Dermis blood vessel endothelial cell (primary cell): Measurements from ENCODE around the gene NINJ2. TPM values are rescaled to one million over a fixed set of nuclear protein-coding genes. Genes with fewer than 3 reads are reported as not detected.
"Not testable (repeated sequence)": the region's sequence is repeated elsewhere in the genome, so short reads cannot be mapped to it uniquely, and the experiment has no call there.

Source experiments
- DNase-seq: peaks from one replicate; pipeline ENCODE4 v3.0.0; 2010
- total RNA-seq: library from RNA; depleted of rRNA; stranded (reverse); fragments of >200 nt; gene quantifications from 2 replicates; pipeline ENCODE4 v1.2.3, GENCODE V29; 2014

NINJ2 gene, protein sequence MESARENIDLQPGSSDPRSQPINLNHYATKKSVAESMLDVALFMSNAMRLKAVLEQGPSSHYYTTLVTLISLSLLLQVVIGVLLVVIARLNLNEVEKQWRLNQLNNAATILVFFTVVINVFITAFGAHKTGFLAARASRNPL
- 1.2 and 4.8 TPM in 2 replicates for total RNA-seq

DNA sequence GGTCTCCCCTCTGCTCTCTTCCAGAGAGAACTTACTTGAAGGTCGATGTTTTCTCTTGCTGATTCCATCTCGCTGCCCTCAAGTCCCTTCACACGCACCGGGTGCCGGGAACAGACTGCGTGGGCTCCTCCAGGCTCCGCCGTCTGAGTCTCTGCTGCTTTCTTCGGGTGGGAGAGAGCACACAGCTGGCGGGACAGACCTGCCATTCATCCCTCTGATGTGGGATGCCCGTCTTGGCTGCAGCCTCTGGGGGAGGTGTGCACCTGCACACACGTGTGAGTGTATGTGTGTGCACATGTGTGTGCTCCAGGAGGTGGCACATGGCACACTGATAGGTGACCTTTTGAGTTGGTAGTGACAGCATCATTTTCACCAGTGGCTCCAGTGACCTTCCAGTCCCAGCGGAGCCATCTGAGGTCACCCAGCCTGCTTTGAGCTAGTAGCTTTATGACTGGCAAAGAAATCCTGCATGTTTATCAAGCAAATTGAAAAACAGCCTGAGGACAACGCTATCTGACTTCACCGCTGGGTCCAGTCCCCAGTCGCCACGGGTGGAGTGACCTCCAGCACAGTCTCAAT is at the start of gene NINJ2:
TSS of gene NINJ2 (minus strand) at position 153 of the 579 bp plus-strand sequence. CDS start at position 68, 85 bp downstream.
- DNase-seq, result no peak

DNA sequence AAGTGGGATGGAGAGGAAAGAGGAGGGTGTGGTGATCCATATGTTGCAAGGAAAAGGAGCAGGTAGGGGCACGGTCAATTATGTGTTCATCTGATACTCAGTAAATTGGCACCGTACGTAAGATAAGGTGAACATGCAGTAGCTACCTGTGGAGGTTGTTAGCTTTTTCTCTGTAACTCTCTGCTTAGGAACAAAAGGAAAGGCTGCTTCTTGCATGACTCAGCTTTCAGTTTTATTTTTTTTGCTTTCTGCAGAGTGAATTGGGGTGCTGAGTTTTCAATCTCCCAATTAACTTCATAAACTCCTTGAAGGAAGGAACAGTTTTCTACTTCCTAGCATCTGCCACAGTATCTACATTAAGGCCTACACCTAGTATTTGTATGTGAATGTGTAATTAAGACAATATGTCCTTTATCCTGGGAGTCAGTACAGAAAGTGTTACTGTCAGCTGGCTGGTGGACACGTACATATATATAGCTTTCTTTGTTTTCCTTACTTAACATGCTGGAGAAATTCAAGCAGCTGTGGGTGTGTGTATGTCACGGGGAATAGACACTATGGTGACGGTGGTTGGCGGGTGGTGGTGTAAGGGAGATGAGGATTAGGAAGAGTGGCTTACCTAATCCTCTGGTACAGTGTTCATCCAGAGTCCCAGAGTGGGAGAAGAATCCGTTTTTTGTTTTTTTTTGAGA is 49.1 kb upstream of the NINJ2 start:
- peak; percentile 9 for DNase-seq

DNA sequence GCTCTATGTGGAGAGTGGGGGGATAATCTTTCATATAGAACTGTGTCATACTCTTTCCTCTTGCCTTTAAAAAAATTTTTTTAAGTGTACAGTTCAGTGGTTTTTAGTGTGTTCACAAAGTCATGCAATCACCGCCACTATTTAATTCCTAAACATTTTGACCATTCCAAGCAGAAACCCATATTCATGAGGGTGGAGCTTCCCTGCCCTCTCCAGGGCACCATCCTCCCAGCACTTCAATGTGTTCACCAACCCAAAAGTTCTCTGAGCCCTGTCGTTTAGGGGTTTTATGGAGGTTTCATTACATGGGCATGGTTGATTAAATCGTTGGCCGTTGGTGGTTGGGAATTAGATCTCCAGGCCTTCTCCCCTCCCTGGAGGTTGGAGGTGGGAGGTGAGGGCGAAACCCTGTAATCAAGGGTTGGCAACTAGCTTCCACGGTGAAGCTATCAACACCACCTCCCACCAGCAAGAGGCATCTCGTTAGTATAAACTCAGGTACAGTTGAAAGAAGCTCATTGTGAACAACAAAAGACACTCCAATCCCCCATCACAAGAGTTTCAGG is 46.3 kb upstream of the NINJ2 start:
- no peak for DNase-seq

DNA sequence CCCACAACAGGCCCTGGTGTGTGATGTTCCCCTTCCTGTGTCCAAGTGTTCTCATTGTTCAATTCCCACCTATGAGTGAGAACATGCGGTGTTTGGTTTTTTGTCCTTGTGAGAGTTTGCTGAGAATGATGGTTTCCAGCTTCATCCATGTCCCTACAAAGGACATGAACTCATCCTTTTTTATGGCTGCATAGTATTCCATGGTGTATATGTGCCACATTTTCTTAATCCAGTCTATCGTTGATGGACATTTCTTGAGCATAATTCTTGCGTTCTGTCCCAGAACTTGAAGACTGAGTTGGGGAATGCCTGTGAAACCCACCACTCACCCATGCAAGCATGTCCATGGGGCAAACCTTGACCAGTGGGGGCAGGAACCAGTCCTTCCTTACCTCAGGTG is 44.8 kb upstream of the NINJ2 start:
- DNase-seq, result not testable (repeated sequence)

DNA sequence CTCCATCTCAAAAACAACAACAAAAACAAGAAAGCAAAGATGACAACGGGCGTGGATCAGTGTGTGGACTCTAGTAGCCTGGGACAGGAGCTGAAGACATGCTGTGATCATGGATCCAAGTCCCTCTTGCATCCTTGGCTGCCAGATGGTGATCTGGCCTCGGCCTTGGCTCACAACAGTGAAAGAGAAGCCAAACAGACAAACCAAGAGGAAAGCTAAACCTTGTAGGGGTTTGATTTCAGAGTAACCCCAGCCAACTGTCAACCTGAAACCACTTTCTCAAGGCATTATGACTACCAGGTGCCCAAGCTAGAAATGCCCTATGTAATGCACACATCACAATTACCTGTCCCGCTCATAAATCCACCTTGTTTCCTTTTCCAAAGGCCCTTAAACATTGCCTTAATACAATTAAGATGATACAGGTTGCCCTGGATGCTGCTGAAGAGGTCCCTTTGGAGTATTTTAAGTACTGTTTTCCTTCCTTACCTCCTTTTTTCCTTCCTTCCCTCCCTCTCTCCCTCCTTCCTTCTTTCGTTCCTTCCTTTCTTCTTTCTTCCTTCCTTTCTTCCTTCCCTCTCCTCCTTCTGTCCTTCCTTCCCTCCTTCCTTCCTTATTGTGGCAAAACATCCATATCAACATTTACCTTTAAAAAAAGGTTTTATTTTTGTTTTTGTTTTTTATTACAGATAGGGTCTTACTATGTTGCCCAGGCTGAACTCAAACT is 41.4 kb upstream of the NINJ2 start:
- no peak for DNase-seq

DNA sequence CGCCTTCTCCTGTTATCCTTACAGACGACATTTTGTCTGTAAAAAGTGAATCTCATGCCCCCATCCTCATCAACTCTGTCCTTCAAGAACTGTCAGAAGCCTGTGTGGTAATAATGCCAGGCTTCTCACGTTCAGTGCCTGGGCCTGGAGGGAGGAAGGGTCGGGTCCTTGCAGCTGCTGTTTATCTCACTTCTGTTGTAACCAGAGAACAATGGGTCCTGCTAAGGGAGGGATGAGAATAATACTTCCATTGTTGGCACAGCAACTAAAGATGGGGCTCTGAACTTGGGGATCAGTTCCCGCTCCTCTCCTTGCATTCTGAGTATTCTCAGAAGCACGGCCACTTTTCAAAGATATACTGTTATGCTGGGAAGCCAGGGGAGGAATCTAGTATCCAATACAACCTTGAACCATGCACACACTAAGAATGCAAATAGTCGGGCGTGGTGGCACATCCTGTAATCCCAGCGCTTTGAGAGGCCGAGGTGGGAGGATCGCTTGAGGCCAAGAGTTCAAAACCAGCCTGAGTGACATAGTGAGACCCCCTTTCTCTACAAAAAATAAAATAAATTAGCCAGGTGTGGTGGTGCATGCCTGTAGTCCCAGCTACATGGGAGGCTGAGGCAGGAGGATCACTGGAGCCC is 38.8 kb upstream of the NINJ2 start:
- peak; percentile 44 for DNase-seq

DNA sequence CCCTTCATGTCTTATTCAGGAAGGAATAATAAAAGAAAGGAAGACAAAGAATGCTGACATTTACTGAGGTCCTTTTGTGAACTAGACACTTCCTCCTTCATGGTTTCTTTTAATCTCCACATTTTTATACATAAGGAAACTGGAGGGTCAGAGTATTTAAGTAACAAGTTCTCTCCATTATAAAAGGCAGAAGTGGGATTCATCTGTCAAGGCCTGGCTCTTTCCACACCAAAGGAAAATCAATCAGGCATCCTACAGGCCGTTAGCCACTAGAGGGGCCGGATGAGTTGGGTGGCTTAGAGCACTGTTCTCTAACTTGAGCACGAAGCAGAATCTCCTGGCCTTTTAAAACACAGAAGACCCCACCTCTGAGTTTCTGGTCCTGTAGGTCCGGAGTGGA is 36.8 kb upstream of the NINJ2 start:
- peak; percentile 8 for DNase-seq

DNA sequence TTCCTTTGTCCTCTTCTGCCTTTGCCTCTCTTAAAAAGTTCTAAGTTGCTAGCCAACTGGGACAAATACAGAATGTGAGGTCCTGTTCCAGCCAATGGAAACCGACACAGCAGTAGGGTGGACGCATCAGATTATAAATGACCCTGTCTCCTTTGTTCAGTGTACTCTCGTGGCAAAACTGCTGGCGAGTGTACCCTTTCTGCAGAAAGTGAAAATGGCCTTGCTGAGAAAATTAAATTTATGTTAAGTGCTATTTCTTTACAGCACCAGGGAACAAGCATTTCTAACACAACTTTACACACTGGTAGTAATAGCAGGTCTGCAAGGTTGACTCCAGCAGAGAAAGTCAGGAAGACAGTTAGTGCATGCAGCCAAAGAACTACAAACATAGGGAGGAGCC is 35.0 kb upstream of the NINJ2 start:
- DNase-seq, result not testable (repeated sequence)

DNA sequence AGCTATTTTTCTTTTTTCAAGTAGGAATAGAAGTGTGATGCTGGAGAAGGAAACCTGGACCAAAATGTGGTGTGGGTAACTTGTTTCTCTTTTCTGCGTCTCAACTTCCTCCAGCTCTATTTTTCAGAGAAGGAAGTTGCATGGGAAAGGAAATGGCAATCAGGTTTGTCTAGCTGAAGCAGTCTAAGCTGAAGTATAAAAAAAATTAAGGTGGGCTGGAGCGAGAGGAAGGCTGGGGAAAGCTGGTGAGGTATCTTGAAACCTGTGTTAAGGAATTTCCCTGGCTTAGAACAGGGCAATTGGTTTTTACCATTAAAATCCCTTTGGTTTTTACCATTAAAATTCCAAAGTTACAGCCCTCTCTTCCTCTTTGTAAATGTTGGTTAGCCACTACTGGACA is 34.2 kb upstream of the NINJ2 start:
- no peak for DNase-seq

DNA sequence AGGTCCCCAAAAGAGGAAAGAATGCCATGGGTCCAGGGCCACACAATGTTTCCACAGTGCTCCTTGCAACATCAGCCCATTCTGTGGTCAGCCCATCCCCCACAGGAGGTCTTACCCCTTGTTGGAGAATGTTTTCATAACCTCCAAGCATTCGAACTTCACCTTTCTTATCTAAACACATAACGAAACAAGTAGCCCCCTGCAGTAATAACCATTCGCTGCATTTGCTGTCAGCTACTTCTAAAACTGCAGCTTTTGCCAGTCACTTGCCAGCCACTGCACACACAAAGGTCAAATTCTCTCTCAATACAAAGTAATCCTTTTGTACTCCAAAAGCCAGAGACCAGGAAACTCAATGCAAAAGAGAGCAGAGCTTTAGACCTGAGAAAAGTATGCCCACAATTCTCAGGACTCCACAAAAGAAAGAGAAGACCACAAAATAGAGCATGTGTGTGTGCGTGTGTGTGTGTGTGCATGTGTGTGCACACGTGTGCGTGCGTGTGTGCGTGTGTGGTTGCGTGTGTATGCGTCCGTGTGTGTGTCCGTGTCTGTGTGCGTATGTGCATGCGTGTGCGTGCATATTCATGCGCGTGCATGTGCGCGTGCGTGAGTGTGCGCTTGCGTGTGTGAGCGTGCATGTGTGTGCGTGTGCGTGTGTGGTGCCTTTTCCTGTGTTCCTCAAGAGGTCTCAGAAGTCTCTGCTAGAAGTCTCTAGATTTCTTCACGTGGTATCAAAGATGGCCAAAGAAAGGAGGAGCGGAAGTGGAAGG is 31.7 kb upstream of the NINJ2 start:
- DNase-seq, result no peak

DNA sequence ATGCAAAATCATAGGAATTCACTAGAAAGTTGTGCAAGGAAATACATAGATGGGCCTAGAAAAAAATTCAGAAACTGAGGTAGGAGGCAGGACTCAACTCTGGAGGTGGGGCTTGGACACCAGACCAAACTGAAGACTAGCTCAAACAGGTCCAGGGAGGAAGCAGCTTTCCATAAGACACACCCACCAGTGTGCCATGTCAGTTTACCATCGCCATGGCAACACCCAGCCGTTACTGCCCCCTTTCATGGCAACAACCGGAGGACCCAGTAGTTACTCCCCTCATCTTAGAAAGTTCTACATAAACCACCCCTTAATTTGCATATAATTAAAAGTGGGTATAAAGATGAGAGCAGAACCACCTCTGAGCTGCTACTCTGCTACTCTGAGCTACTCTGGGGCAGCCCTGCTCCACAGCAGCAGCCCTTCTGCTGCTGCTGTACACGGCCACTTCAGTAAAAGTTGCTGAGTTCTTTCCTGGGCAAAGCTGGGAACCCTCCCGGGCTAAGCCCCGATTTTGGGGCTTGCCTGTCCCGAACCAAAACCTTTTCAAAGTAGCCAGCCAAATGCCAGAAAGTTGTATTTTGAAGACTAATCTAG is 30.8 kb upstream of the NINJ2 start:
- DNase-seq, result no peak

DNA sequence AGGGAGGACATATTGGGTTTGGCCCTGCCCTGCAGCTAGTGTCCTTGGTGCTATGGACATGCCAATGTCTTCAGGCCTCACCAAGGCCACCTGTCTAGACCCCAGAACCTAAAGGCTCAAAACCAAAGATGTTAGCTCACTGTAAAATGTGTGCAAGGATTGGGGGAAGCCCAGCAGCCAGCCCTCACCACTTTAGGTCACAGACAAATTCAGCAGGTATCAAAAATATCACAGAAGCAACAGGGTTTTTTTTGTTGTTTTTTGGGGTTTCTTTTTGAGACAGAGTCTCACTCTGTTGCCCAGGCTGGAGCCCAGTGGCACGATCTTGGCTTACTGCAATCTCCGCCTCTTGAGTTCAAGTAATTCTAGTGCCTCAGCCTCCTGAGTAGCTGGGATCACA is 29.0 kb upstream of the NINJ2 start:
- no peak for DNase-seq

DNA sequence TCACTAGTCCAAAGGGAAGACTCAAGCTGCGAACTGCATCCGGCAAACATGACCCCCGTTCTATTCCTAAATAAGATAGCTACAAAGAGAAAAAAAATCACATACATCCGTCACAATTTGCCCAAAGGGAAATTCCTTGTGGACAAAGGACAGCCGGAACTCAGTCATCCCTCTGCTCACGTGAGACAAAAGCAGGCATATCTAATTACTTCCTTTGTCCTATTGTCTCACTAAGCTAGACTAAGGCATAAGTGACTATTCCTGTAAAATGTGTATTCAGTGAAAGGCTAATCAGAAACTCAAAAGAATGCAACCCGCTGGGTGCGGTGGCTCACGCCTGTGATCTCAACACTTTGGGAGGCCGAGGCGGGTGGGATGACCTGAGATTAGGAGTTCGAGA is 27.2 kb upstream of the NINJ2 start:
- peak; percentile 88 for DNase-seq

DNA sequence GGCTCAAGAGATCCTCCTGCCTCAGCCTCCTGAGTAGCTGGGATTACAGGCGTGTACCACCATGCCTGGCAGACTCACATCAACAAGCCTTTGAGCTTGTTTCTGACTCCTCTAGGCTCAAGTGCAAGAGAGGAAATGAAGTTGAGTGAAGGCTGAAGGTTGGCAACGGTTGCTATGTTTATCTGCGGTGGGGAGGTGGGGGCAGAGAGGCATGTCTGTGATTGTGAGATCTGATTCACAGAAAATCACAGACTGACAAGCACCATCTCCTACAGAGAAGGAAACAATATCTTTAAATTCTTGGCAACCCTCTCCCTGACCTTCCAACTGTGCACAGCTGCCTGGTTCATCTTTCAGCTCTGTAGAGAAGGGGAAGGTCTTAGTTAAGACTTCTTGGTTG is 22.1 kb upstream of the NINJ2 start:
- DNase-seq, result peak; percentile 91

DNA sequence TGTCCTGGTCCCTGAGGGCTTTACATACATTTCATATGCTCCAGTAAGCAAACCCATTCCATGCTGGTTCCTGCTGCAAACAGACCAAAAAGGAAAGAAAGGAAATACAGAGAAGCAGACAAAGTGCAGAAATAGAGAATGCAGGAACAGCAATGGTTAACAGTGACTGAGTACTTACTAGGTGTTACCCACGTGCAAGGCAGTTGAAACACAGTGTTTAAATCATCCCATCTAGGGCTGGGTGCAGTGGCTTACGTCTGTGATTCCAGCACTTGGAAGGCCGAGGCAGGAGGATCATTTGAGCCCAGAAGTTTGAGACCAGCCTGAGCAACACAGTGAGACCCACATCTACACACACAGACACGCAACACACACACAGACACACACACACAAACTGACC is 21.2 kb upstream of the NINJ2 start:
- DNase-seq, result no peak

DNA sequence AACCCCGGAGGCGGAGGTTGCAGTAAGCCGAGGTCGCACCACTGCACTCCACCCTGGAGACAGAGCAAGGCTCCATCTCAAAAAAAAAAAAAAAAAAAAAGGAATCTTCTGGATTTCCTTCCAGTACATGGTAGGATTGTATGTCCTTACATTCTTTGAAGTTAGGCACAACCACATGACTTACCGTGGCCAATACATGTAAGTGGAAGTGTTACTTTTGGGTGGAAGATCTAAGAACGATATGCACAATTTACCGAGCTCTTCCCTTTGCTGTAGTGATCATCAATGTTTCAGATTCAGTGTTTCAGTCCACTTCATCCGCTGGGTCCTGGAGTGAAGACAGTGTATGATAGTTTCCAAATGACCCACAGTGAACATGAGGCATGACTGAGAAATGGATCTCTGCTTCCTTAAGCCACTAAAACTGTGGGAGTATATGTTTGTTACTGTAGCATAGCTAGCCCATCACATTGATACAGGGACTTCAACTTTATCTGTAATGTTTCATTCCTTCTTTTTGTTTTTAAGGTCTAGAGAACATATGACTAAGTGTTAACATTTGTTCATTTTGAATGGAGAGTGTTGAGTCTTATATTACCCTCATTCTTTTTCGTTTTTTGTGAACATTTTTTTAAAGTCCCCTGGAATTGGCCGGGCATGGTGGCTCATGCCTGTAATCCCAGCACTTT is 18.5 kb upstream of the NINJ2 start:
- DNase-seq, result no peak

DNA sequence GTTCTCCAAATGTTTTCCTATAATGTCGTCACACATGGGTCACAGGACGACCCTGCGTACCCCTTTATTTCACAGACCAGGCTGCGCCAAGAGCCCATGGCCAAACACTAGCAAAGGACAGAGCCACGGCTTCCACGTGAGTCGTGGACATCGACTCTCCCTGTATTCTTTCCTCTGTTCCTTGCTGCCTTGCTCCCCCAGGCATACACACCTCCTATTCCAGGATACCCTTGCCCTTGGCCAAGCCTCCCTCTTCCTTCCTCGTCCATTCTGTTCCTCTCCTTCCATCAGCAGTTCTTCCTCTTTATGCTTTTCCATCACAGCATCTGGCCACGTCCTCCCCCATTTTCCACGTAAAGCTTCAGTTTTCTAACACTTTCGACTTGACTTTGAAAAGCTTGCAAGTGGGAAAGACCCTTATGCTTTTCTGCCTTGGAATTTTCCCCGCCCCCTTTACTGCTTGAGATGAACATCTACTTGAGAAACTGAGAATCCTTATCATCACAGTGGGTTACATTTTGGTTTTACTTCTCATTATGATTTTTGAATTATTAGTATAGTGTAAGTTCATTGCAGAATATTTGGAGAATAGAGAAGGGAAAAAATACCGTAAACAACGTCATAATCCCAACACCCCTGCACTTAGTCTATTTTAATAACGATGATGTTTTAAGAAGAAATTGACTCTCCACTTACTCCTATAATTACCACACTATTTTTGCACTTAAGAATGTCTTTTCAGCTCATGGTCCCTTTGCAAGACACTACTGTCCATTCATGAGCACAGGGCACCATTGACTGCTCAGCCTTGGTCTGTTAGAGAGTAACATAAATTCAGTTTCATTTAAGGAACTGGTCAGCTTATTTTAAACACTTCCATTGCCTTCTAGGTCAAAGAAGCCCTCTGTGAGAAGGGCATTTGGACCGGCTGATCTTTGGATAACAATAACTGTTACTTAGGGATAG is 15.8 kb upstream of the NINJ2 start:
- no peak for DNase-seq

DNA sequence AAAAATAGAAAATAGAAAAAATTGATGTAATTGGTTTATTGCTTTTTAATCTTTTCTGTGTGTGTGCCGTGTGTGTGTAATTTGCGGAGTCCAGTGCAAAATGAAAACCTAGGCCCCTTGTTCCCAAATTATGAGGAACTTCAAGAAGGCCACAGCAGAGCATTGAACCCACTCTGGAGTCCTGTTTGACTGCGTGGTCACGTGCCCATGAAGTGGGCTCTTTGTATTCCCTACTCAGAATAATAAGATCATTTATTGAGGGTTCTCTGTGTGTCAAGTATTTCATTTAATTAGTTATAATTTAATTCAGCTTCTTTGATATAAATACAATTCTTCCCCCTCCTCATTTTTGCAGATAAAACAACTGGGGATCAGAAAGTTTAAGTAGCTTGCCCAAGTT is 12.3 kb upstream of the NINJ2 start:
- no peak for DNase-seq

DNA sequence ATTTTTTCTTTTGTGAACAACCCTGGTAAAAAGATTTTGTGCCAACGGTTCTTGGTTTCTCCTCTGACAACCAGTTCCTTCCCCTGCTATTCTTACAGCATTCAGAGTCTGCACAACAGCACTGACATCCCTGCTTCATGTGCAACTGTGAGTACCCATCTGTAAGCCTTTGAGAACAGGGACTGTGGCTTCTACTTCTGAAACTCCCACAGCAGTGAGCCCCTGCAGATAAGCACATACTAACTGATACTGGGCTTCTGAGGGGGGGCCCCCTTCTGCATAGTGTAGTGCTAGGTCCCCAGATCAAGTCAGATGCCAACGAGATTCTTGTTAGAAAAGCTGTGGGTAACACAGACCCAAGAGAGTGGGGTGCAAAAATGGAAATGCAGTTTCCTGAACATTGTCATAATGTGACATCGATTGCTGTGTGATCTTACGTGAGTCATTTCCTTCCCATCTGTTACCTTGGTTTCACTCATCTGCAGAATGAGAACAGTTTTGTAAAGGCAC is 11.1 kb upstream of the NINJ2 start:
- DNase-seq, result peak; percentile 69

DNA sequence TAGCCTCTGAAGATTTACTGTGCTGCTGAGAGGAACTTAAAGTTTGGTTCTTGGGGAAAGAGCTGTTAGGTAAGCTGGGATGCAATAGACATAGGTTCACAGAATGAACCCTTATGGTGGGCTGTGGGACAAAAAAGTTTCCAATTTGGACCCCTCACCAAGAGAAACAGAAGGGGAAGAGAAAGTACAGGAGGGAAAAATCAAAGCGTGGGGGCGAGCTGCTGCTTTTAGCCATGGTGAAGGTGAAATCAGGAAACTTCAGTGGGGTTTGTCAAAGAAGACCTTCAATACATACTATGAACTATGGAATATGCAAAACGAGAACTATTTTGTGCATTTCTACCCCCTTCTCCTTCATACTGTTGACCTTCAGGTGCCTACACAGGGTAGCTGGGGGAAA is 10.6 kb upstream of the NINJ2 start:
- DNase-seq, result no peak
